GM23338 (cell line): ENCODE data around the gene SCN3A. TPM values are rescaled to one million over a fixed set of nuclear protein-coding genes. Genes with fewer than 3 reads are reported as not detected.

ENCODE experiments used
- ATAC-seq: fragments of 200-7000 bp; cut with Tn5 transposase; 3 replicates; pipeline ENCODE4 v1.9.1; 2020
- DNase-seq: peaks from one replicate; pipeline ENCODE4 v3.0.0-alpha.2; 2015; ENCODE audit warnings: low spot score
- H2AFZ ChIP-seq: fragments of 200-600 bp; sonication (generic); 2 replicates; pipeline ENCODE4 v1.8.0; 2016; ENCODE audit warnings: antibody characterized with exemption, mild to moderate bottlenecking, moderate library complexity
- H3F3A ChIP-seq: fragments of 200-600 bp; sonication (generic); replicated peaks from 2 replicates; pipeline ENCODE4 v1.8.0; 2017; ENCODE audit warnings: antibody characterized with exemption, mixed run types, low read depth
- H3K27ac ChIP-seq: fragments of 200-600 bp; sonication (generic); 2 replicates; pipeline ENCODE4 v1.6.1; 2016; ENCODE audit warnings: low read depth
- H3K27me3 ChIP-seq: fragments of 200-600 bp; sonication (generic); 2 replicates; pipeline ENCODE4 v1.8.0; 2016; ENCODE audit warnings: mild to moderate bottlenecking, mixed run types, moderate library complexity; ENCODE audit not compliant: insufficient read depth
- H3K36me3 ChIP-seq: fragments of 200-600 bp; sonication (generic); 2 replicates; pipeline ENCODE4 v1.8.0; 2016; ENCODE audit warnings: mild to moderate bottlenecking; ENCODE audit not compliant: insufficient read depth
- H3K4me1 ChIP-seq: fragments of 200-600 bp; sonication (generic); 2 replicates; pipeline ENCODE4 v1.8.0; 2016; ENCODE audit warnings: mild to moderate bottlenecking, moderate library complexity; ENCODE audit not compliant: insufficient read depth
- H3K4me2 ChIP-seq: fragments of 200-600 bp; sonication (generic); 2 replicates; pipeline ENCODE4 v1.7.1; 2017; ENCODE audit warnings: mixed run types
- H3K4me3 ChIP-seq: fragments of 200-600 bp; sonication (generic); 2 replicates; pipeline ENCODE4 v1.6.1; 2016; ENCODE audit warnings: mixed run types
- H3K79me2 ChIP-seq: fragments of 200-600 bp; sonication (generic); replicated peaks from 2 replicates; pipeline ENCODE4 v1.8.0; 2017; ENCODE audit warnings: mild to moderate bottlenecking; ENCODE audit not compliant: insufficient read depth
- H3K9me2 ChIP-seq: fragments of 200-600 bp; sonication (generic); 2 replicates; pipeline ENCODE4 v1.8.0; 2017; ENCODE audit not compliant: insufficient read depth
- H4K20me1 ChIP-seq: fragments of 200-600 bp; sonication (generic); replicated peaks from 2 replicates; pipeline ENCODE4 v1.8.0; 2017; ENCODE audit warnings: mild to moderate bottlenecking; ENCODE audit not compliant: insufficient read depth
- H3K27ac Mint-ChIP-seq: 2 replicates; pipeline ENCODE4 v1.8.0; 2020; ENCODE audit warnings: inconsistent platforms, mild to moderate bottlenecking, moderate library complexity, mixed read lengths
- H3K27me3 Mint-ChIP-seq: 3 replicates; pipeline ENCODE4 v1.8.0; 2022; ENCODE audit warnings: low read depth, mild to moderate bottlenecking, moderate library complexity, mixed read lengths, inconsistent platforms; ENCODE audit not compliant: insufficient read depth, poor library complexity
- H3K36me3 Mint-ChIP-seq: 3 replicates; pipeline ENCODE4 v1.8.0; 2021; ENCODE audit warnings: low read depth, mild to moderate bottlenecking, inconsistent platforms, moderate library complexity, mixed read lengths
- H3K4me1 Mint-ChIP-seq: 3 replicates; pipeline ENCODE4 v1.8.0; 2020; ENCODE audit warnings: mild to moderate bottlenecking, inconsistent platforms, mixed read lengths
- H3K4me3 Mint-ChIP-seq: 3 replicates; pipeline ENCODE4 v1.8.0; 2021; ENCODE audit warnings: moderate library complexity, mild to moderate bottlenecking, inconsistent platforms, mixed read lengths
- H3K9me3 Mint-ChIP-seq: 3 replicates; pipeline ENCODE4 v1.8.0; 2020; ENCODE audit warnings: moderate library complexity, mild to moderate bottlenecking, inconsistent platforms, mixed read lengths
- CREB1 ChIP-seq: fragments of 250-450 bp; sonication (Bioruptor Pico); IDR thresholded peaks from 2 replicates; pipeline ENCODE4 v1.5.0; 2020; ENCODE audit warnings: low read depth, mild to moderate bottlenecking, moderate library complexity
- CTCF ChIP-seq, 2 experiments: fragments of 200-600 bp in 1 of 2; sonication (generic) in 1 of 2; conservative IDR thresholded peaks; 2 replicates each; pipeline versions ENCODE4 v1.5.1 to v1.6.1; 2016 to 2017; ENCODE audit warnings: antibody characterized with exemption in 2 of 2, low read depth in 2 of 2, mild to moderate bottlenecking in 2 of 2, moderate library complexity in 1 of 2
- POLR2AphosphoS5 ChIP-seq: IDR thresholded peaks from 2 replicates; pipeline ENCODE4 v1.6.1; 2016; ENCODE audit warnings: antibody characterized with exemption, low read depth
- STAT1 ChIP-seq: IDR thresholded peaks from one replicate; pipeline ENCODE4 v1.6.1; 2016; ENCODE audit warnings: antibody characterized with exemption; ENCODE audit not compliant: unreplicated experiment
- ZNF331 ChIP-seq: fragments of 250-450 bp; sonication (Bioruptor Pico); IDR thresholded peaks from 2 replicates; pipeline ENCODE4 v1.5.0; 2020; ENCODE audit warnings: low read depth, mild to moderate bottlenecking, moderate library complexity
- polyA plus RNA-seq: library from polyadenylated mRNA; unstranded; fragments of >200 nt; fragmentation: Nextera tagmentation; extraction: Ambion mirVana; gene quantifications from 2 replicates; pipeline ENCODE4 v1.2.1, GENCODE V29; 2016
- total RNA-seq: library from RNA; depleted of rRNA; stranded (reverse); fragments of >200 nt; shearing (Covaris generic); gene quantifications from 2 replicates; pipeline ENCODE4 v1.2.3, GENCODE V29; 2014
- TF ChIP-seq, protein P1 (sequence below): fragments of 250-450 bp; sonication (Bioruptor Pico); IDR thresholded peaks from 2 replicates; pipeline ENCODE4 v1.5.0; 2020; ENCODE audit warnings: mild to moderate bottlenecking, moderate library complexity

SCN3A gene
- total and polyA plus RNA-seq, 2 experiments from 2014 or later: 0.66 TPM; not detected in 1

DNA sequence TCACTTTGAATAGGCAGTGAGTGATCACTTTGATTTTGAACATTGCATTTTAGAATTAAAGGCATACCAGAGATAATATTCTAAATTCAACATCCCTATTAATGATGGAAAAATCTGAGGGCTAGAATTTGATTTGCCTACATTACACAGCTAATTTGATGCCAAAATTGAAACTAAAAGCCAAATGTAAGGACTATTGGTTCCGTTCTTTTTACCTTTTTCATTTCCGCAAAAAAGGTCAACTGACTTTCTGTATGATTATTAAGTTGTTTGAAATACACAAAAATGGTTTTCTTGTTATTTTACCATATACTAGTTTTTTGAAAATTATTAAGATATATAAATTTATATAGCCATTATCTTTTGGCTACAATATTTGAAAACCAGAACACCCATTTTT is 117.5 kb downstream of the SCN3A start (continued):
- TF ChIP-seq, protein P1, sequence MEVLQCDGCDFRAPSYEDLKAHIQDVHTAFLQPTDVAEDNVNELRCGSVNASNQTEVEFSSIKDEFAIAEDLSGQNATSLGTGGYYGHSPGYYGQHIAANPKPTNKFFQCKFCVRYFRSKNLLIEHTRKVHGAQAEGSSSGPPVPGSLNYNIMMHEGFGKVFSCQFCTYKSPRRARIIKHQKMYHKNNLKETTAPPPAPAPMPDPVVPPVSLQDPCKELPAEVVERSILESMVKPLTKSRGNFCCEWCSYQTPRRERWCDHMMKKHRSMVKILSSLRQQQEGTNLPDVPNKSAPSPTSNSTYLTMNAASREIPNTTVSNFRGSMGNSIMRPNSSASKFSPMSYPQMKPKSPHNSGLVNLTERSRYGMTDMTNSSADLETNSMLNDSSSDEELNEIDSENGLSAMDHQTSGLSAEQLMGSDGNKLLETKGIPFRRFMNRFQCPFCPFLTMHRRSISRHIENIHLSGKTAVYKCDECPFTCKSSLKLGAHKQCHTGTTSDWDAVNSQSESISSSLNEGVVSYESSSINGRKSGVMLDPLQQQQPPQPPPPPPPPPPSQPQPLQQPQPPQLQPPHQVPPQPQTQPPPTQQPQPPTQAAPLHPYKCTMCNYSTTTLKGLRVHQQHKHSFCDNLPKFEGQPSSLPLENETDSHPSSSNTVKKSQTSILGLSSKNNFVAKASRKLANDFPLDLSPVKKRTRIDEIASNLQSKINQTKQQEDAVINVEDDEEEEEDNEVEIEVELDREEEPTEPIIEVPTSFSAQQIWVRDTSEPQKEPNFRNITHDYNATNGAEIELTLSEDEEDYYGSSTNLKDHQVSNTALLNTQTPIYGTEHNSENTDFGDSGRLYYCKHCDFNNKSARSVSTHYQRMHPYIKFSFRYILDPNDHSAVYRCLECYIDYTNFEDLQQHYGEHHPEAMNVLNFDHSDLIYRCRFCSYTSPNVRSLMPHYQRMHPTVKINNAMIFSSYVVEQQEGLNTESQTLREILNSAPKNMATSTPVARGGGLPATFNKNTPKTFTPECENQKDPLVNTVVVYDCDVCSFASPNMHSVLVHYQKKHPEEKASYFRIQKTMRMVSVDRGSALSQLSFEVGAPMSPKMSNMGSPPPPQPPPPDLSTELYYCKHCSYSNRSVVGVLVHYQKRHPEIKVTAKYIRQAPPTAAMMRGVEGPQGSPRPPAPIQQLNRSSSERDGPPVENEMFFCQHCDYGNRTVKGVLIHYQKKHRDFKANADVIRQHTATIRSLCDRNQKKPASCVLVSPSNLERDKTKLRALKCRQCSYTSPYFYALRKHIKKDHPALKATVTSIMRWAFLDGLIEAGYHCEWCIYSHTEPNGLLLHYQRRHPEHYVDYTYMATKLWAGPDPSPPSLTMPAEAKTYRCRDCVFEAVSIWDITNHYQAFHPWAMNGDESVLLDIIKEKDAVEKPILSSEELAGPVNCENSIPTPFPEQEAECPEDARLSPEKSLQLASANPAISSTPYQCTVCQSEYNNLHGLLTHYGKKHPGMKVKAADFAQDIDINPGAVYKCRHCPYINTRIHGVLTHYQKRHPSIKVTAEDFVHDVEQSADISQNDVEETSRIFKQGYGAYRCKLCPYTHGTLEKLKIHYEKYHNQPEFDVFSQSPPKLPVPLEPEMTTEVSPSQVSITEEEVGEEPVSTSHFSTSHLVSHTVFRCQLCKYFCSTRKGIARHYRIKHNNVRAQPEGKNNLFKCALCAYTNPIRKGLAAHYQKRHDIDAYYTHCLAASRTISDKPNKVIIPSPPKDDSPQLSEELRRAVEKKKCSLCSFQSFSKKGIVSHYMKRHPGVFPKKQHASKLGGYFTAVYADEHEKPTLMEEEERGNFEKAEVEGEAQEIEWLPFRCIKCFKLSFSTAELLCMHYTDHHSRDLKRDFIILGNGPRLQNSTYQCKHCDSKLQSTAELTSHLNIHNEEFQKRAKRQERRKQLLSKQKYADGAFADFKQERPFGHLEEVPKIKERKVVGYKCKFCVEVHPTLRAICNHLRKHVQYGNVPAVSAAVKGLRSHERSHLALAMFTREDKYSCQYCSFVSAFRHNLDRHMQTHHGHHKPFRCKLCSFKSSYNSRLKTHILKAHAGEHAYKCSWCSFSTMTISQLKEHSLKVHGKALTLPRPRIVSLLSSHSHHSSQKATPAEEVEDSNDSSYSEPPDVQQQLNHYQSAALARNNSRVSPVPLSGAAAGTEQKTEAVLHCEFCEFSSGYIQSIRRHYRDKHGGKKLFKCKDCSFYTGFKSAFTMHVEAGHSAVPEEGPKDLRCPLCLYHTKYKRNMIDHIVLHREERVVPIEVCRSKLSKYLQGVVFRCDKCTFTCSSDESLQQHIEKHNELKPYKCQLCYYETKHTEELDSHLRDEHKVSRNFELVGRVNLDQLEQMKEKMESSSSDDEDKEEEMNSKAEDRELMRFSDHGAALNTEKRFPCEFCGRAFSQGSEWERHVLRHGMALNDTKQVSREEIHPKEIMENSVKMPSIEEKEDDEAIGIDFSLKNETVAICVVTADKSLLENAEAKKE (CRISPR knock-in tag): no peak
- TF ChIP-seq STAT1 (no peak), POLR2AphosphoS5 (no peak)

DNA sequence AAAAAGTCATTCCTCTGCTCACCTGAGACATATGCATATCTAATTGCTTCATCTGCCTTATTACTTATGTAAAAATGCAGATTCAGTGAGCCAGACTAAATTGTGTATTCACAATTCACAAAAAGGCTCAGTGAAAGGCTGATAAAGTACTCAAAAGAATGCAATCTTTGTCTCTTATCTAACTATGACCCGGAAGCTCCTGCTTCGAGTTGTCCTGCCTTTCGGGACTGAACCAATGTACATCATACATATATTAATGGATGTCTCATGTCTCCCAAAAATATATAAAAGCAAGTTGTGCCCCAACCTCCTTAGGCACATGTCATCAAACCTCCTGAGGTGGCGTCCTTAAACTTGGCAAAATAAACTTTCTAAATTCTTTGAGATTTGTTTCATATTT is 120.5 kb downstream of the SCN3A start:
- no peak for ATAC-seq
- Histone ChIP-seq H3K27me3 (no peaks in the 10 kb centered on the region), H3K36me3 (no peaks in the 10 kb centered on the region), H3K9me2 (peaks cover 4% of the 10 kb centered on the region; the same call in 1 of the 2 replicates), H3K4me3 (no peak overlapping the region), H2AFZ (no peak overlapping the region), H3K79me2 (no peaks in the 10 kb centered on the region), H3K4me2 (no peak overlapping the region), H3K4me1 (peaks cover 4% of the 10 kb centered on the region), H3K27ac (no peak overlapping the region), H3F3A (no peaks in the 10 kb centered on the region), H4K20me1 (no peaks in the 10 kb centered on the region)
- Mint-ChIP-seq H3K9me3 (peaks cover 8% of the 10 kb centered on the region; the same call in 2 of the 3 replicates), H3K27me3 (peaks cover 2% of the 10 kb centered on the region), H3K4me3 (no peak overlapping the region), H3K36me3 (no peaks in the 10 kb centered on the region), H3K4me1 (no peaks in the 10 kb centered on the region), H3K27ac (no peak overlapping the region)
- DNase-seq: no peak
- no peak for TF ChIP-seq CREB1 (CRISPR knock-in tag)
- TF ChIP-seq ZNF331: no peak
- TF ChIP-seq CTCF (conservative IDR thresholded peaks at IDR 0.05; ENCODE audit: low read depth in 2 of 2): no peak
- TF ChIP-seq, protein P1 (CRISPR knock-in tag): no peak
- no peak for TF ChIP-seq STAT1
